B cell (primary cell): Measurements from ENCODE around the gene PDLIM4. TPM values are rescaled to one million over a fixed set of nuclear protein-coding genes. Genes with fewer than 3 reads are reported as not detected.

Source experiments
- ATAC-seq: fragments of 200-7000 bp; cut with Tn5 transposase; one replicate; pipeline ENCODE4 v1.10.0; 2021; ENCODE audit warnings: low read depth, mild to moderate bottlenecking, moderate number of reproducible peaks, moderate library complexity
- CTCF ChIA-PET: fragments of 350-600 bp; sonication (Branson Sonifier 250); formaldehyde crosslinking; loops from one replicate; lab custom pipeline; 2021; ENCODE audit warnings: antibody characterized with exemption, inconsistent platforms; lab: Charles Lee
- POLR2A ChIA-PET: fragments of 350-600 bp; sonication (Branson Sonifier 250); formaldehyde crosslinking; loops from one replicate; lab custom pipeline; 2021; ENCODE audit warnings: antibody characterized with exemption; lab: Charles Lee
- DNase-seq: peaks from one replicate; pipeline ENCODE4 v3.0.0; 2013
- H2AFZ ChIP-seq: 2 replicates; pipeline ENCODE4 v1.6.1; 2012; ENCODE audit warnings: mild to moderate bottlenecking, low read depth, low read length; ENCODE audit not compliant: insufficient read depth, poor library complexity, severe bottlenecking
- H3K27ac ChIP-seq, 2 donors: 1 replicate in 1 of 2; 2 replicates in 1 of 2; pipeline ENCODE4 v1.5.1; 2012 to 2013; ENCODE audit warnings: low read length in 2 of 2, mild to moderate bottlenecking in 2 of 2, moderate library complexity in 1 of 2
- H3K27me3 ChIP-seq, 4 experiments: fragments of 200-600 bp in 1 of 4; sonication (generic) in 1 of 4; replicated peaks in 1 of 4; 1 replicate in 2 of 4; 2 replicates in 2 of 4; pipeline versions ENCODE4 v1.6.1 to v1.7.0; 2013 to 2016; ENCODE audit warnings: low read length in 3 of 4, mild to moderate bottlenecking in 2 of 4, mixed read lengths in 1 of 4, moderate library complexity in 1 of 4; ENCODE audit not compliant: insufficient read depth in 4 of 4, control insufficient read depth in 3 of 4; ENCODE audit errors: control extremely low read depth in 1 of 4
- H3K36me3 ChIP-seq, 2 experiments: replicated peaks in 1 of 2; 1 replicate in 1 of 2; 2 replicates in 1 of 2; pipeline versions ENCODE4 v1.6.1 to v1.7.1; 2013; ENCODE audit warnings: low read length in 1 of 2; ENCODE audit not compliant: insufficient read depth in 2 of 2, control insufficient read depth in 1 of 2; ENCODE audit errors: control extremely low read depth in 1 of 2, extremely low read depth in 1 of 2
- H3K4me1 ChIP-seq, 2 donors: fragments of 200-600 bp in 1 of 2; sonication (generic) in 1 of 2; 1 replicate in 1 of 2; 2 replicates in 1 of 2; pipeline versions ENCODE4 v1.5.1 to v1.6.1; 2013 to 2017; ENCODE audit warnings: low read length in 2 of 2; ENCODE audit not compliant: control insufficient read depth in 2 of 2, insufficient read depth in 2 of 2
- H3K4me2 ChIP-seq: replicated peaks from 2 replicates; pipeline ENCODE3; 2012; ENCODE audit warnings: mild to moderate bottlenecking, low read depth, low read length; ENCODE audit not compliant: poor library complexity, severe bottlenecking
- H3K4me3 ChIP-seq, 5 experiments: fragments of 200-600 bp in 1 of 5; sonication (generic) in 1 of 5; 1 replicate in 3 of 5; 2 replicates in 2 of 5; pipeline versions ENCODE4 v1.5.1 to v1.7.0; 2011 to 2016; ENCODE audit warnings: low read length in 4 of 5, mild to moderate bottlenecking in 4 of 5, low read depth in 2 of 5, control low read depth in 1 of 5, moderate library complexity in 1 of 5; ENCODE audit not compliant: insufficient read depth in 1 of 5; ENCODE audit errors: control extremely low read depth in 1 of 5, extremely low read depth in 1 of 5
- H3K79me2 ChIP-seq: fragments of 200-600 bp; sonication (generic); one replicate; pipeline ENCODE4 v1.6.0; 2016; ENCODE audit warnings: low read length; ENCODE audit not compliant: control insufficient read depth, insufficient read depth
- H3K9ac ChIP-seq: fragments of 200-600 bp; sonication (generic); 2 replicates; pipeline ENCODE4 v1.6.1; 2017; ENCODE audit warnings: mild to moderate bottlenecking, low read length, moderate library complexity
- H3K9me3 ChIP-seq, 3 donors: one replicate each; pipeline versions ENCODE4 v1.6.1 to v1.7.1; 2013; ENCODE audit warnings: low read length in 2 of 3; ENCODE audit not compliant: control insufficient read depth in 2 of 3, insufficient read depth in 1 of 3; ENCODE audit errors: control extremely low read depth in 1 of 3
- H4K20me1 ChIP-seq: 2 replicates; pipeline ENCODE4 v1.6.0; 2012; ENCODE audit warnings: mild to moderate bottlenecking, low read length; ENCODE audit not compliant: insufficient read depth, control insufficient read depth, poor library complexity, severe bottlenecking
- H3K27ac Mint-ChIP-seq: one replicate; pipeline ENCODE4 v1.8.0; 2021; ENCODE audit warnings: mixed read lengths
- H3K27me3 Mint-ChIP-seq: one replicate; pipeline ENCODE4 v1.8.0; 2021; ENCODE audit warnings: mixed read lengths
- H3K4me1 Mint-ChIP-seq: one replicate; pipeline ENCODE4 v1.8.0; 2021; ENCODE audit warnings: mixed read lengths
- H3K4me3 Mint-ChIP-seq: one replicate; pipeline ENCODE4 v1.8.0; 2021; ENCODE audit warnings: mixed read lengths
- H3K9me3 Mint-ChIP-seq: one replicate; pipeline ENCODE4 v1.8.0; 2022; ENCODE audit warnings: mixed read lengths; ENCODE audit not compliant: insufficient read depth
- CTCF ChIP-seq: fragments of 200-600 bp; IDR thresholded peaks from one replicate; pipeline ENCODE4 v1.8.0; 2022; ENCODE audit warnings: antibody characterized with exemption, mild to moderate bottlenecking
- EZH2 ChIP-seq: IDR thresholded peaks from 2 replicates; pipeline ENCODE4 v1.6.1; 2012; ENCODE audit warnings: borderline replicate concordance, low read depth, mild to moderate bottlenecking, moderate library complexity, low read length; ENCODE audit not compliant: insufficient read depth, poor library complexity, severe bottlenecking
- WGBS: methylation state at CpG from one replicate; pipeline ENCODE4 v1.1.5; 2013; ENCODE audit warnings: missing lambda C conversion rate; ENCODE audit not compliant: insufficient coverage; 5-methylcytosine and 5-hydroxymethylcytosine counted together
- intact Hi-C: fragments of 100-400 bp; cut with micrococcal nuclease; formaldehyde crosslinking; loops from one replicate; pipeline ENCODE4 v1.10.0; 2022
- polyA plus RNA-seq: library from polyadenylated mRNA; depleted of rRNA; stranded (reverse); fragments of >200 nt; gene quantifications from 2 replicates; pipeline ENCODE4 v1.2.3, GENCODE V29; 2012
- total RNA-seq, 2 donors: library from RNA; stranded (reverse); fragments of 120-200 nt in 1 of 2; gene quantifications; 1 replicate in 1 of 2; 2 replicates in 1 of 2; pipeline versions ENCODE4 v1.2.3 to v1.2.4, GENCODE V29; 2013 to 2022

The PDLIM4 gene
- total and polyA plus RNA-seq, 2 donors (not counting 1 experiment from before 2014, with no cell fraction given), result not detected

- Histone ChIP-seq H3K9me3 (no peaks in the 10 kb centered on the region), H3K4me2 (no peak overlapping the region), H3K36me3 (no peaks in the 10 kb centered on the region), H3K27ac (no peak overlapping the region), H3K27me3 (no peaks in the 10 kb centered on the region), H3K4me3 (no peak overlapping the region), H3K79me2 (no peaks in the 10 kb centered on the region), H3K4me1 (no peaks in the 10 kb centered on the region), H2AFZ (no peak overlapping the region), H4K20me1 (no peaks in the 10 kb centered on the region), H3K9ac (no peak overlapping the region)
- ChIA-PET CTCF (no interaction called here), POLR2A (no interaction called here)
- DNase-seq (no peak), ATAC-seq (no peak)
- Mint-ChIP-seq H3K9me3 (no peaks in the 10 kb centered on the region), H3K4me3 (no peak overlapping the region), H3K27ac (no peak overlapping the region), H3K4me1 (no peaks in the 10 kb centered on the region), H3K27me3 (no peaks in the 10 kb centered on the region)
- TF ChIP-seq EZH2 (no peak), CTCF (no peak)
- intact Hi-C loops, result no loop called here
- WGBS, result 93% methylated on average over 1 of the region's 1 CpG
Measured at GRCh38 chr5:132210944-132211343, 46.6 kb upstream of the PDLIM4 start.

- Mint-ChIP-seq H3K4me3 (no peak overlapping the region), H3K9me3 (no peaks in the 10 kb centered on the region), H3K27ac (no peak overlapping the region), H3K4me1 (no peaks in the 10 kb centered on the region), H3K27me3 (no peaks in the 10 kb centered on the region)
- Histone ChIP-seq H4K20me1 (no peaks in the 10 kb centered on the region), H3K27me3 (no peaks in the 10 kb centered on the region), H3K36me3 (no peaks in the 10 kb centered on the region), H2AFZ (no peak overlapping the region), H3K27ac (no peak overlapping the region), H3K79me2 (no peaks in the 10 kb centered on the region), H3K9ac (no peak overlapping the region), H3K9me3 (no peaks in the 10 kb centered on the region), H3K4me2 (no peak overlapping the region), H3K4me1 (no peaks in the 10 kb centered on the region), H3K4me3 (no peak overlapping the region)
- TF ChIP-seq EZH2 (no peak), CTCF (no peak)
- ChIA-PET CTCF (interaction anchor here (1.5 kb wide), 1 partner anchor 26 kb away, joined by 5 read pairs; no protein-coding TSS in a partner anchor), POLR2A (no interaction called here)
- ATAC-seq (no peak), DNase-seq (no peak)
- WGBS, result no CpG with 5 or more reads among the region's 1 CpG
- intact Hi-C loops, result no loop called here
Measured at GRCh38 chr5:132211787-132212186, 45.7 kb upstream of the PDLIM4 start.
